GM21528 (cell line): ENCODE results near the gene UNC5A.
A peak's percentile ranks its signal among the peaks of the same experiment; 100 is the strongest.

Experiments
- ATAC-seq: cut with Tn5 transposase; IDR thresholded peaks from one replicate; pipeline ENCODE4 v1.9.1; 2021; ENCODE audit warnings: mild to moderate bottlenecking, moderate library complexity; ENCODE audit not compliant: unreplicated experiment, low FRiP score

UNC5A gene

GRCh38 chr5:176798949-176799348 is 11.4 kb upstream of the UNC5A start:
- ATAC-seq, result no peak

GRCh38 chr5:176799488-176799887 is 10.9 kb upstream of the UNC5A start:
- ATAC-seq, result no peak

- ATAC-seq, result no peak
Measured at GRCh38 chr5:176800024-176800423, 10.3 kb upstream of the UNC5A start.

- no peak for ATAC-seq
Measured at GRCh38 chr5:176802116-176802784, 8.1 kb upstream of the UNC5A start.

GRCh38 chr5:176803068-176803942 is 7.1 kb upstream of the UNC5A start:
- ATAC-seq, result no peak

GRCh38 chr5:176803943-176804498 is 6.3 kb upstream of the UNC5A start:
- no peak for ATAC-seq

- ATAC-seq, result no peak
Measured at GRCh38 chr5:176806137-176806536, 4.2 kb upstream of the UNC5A start.

- ATAC-seq, result no peak
Measured at GRCh38 chr5:176809544-176810080, 747 bp upstream of the UNC5A start.

- no peak for ATAC-seq
Measured at GRCh38 chr5:176810687-176811501, 535 bp downstream of the UNC5A start.

- ATAC-seq, result no peak
Measured at GRCh38 chr5:176812269-176813259, 2.2 kb downstream of the UNC5A start.

- ATAC-seq, result no peak
Measured at GRCh38 chr5:176813587-176814312, 3.4 kb downstream of the UNC5A start.

- ATAC-seq, result no peak
Measured at GRCh38 chr5:176814313-176814685, 3.9 kb downstream of the UNC5A start.

GRCh38 chr5:176814836-176815438 is 4.6 kb downstream of the UNC5A start:
- no peak for ATAC-seq

GRCh38 chr5:176816043-176816745 is 5.8 kb downstream of the UNC5A start:
- no peak for ATAC-seq

- ATAC-seq, result no peak
Measured at GRCh38 chr5:176816791-176817347, 6.5 kb downstream of the UNC5A start.

GRCh38 chr5:176817369-176817840 is 7.0 kb downstream of the UNC5A start:
- ATAC-seq, result no peak

- ATAC-seq, result peak; percentile 34
Measured at GRCh38 chr5:176817841-176818377, 7.5 kb downstream of the UNC5A start.
